IPS-NIHi7 (cell line): ENCODE data around the gene PPWD1.

ENCODE experiments used
- DNase-seq: peaks from one replicate; pipeline ENCODE4 v3.0.0; 2012; ENCODE audit warnings: mixed read lengths; ENCODE audit errors: extremely low spot score

Gene PPWD1

DNA sequence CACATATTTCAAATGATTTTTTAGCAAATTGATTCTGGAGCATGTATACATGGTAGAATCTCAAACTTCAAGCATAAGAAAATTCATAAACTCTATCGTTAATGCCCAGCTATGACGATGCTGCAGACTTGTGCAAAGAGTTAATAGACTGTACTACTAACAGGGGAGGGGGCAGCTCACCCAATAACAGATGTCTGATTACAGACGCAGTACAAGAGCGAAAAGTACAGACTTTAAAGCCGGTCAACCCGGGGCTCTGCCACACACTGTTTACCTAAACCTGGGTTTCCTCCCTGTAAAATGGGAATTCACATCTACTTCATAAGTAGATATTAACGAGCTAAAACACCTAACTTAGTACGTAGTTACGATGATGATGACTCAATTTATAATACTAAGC is 60.4 kb downstream of the PPWD1 start:
- no peak for DNase-seq

DNA sequence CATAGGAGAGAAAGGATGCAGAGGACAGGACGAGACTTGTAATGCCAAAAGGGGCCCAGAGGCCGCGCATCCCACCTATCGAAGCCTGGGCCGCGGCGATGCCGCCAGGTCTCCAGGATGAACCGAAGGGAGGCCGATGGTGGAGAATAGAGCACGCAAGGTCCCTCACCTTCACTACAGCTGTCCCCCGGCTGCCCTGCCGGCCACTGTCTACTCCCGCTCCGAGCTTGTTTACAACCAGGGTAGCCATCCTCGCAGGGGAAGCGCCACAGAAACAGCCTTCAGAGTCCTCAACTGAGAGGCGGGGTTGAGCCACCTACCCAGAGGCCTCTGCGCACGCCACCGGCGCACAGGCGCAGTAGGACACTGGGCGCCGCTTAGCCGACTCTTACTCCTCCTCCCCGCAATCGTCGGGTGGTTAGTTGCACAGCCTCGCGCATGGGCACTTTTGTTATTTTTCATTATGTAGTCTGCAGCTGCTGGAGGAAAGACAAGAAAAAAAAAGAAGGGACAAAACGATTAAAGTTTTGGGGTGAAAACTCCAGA is 61.0 kb downstream of the PPWD1 start, which contains the start of gene TRIM23:
Gene TRIM23 (minus strand): TSS at position 309 of the 546 bp plus-strand sequence. CDS start 59 bp downstream, at position 250.
- DNase-seq: peak; percentile 90

DNA sequence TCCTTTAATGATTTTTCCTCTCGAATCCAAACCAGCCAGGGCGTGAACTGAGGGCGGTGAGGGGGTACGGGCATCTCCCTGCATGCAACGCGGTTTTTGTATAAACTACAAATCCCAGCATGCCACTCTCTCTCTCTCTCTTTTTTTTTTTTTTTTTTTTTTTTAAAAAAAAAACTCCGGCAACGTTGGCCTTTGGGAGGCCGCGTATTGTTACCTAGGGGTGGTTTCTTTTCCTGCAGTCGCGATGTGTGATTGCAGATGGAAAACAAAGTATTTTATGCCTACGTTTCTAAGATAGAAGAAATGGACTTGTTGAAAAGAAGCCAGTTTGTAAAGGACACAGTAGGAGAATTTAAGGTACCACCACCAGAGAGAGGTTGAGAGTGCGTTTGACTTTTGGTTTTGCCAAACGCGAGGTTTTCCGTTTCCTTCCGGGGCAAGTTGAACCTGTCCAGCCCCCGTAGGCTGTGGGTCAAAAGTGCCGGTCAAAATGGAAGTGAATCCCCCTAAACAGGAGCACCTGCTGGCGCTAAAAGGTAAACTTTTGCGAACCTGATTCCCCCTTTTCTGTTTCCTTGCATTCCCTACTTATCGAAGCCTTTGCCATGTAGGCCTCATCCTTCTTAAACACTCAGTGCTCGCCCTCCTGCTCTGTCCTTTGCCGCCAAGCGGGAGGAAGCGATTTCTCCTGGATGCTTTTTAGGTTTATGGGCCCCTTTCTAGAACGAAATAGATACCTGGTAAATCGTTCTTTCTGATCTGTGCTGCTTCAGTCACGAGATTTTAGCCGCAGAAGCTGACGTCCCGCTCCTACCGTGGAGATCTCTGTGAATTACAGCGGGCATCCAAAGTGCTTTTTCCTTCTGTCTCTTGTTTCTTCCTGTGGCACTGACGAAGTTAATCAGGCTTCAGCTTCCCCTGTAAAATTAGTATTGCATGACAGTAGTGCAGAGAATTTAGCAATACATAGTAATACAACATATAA is 61.8 kb downstream of the PPWD1 start, which contains the start of the genes SHLD3 and TRAPPC13:
Gene SHLD3 (plus strand): TSS at position 457 of the 985 bp plus-strand sequence. CDS start 4,561 bp downstream, outside the sequence.
Gene TRAPPC13 (plus strand): TSS at position 457 of the 985 bp plus-strand sequence. CDS start 34 bp downstream, at position 491.
- peak; percentile 70 for DNase-seq

DNA sequence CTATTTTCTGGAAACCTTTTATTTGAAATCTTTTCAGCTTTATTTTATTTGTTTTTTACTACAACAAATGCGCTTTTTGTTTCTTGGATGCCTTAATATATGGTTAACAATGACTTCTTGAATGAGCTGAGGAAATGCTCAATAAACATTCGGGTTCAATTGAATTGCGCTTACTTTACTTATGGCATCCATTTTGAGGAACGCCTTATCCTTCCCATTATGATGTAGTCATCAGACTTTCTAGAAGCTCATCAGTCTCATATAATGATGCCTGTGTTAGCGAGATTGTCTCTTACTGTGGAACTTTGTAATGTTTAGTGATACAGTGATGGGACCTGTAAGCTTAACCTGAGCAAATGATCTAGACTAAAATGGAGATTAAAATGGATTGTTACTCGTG is 62.6 kb downstream of the PPWD1 start:
- no peak for DNase-seq

DNA sequence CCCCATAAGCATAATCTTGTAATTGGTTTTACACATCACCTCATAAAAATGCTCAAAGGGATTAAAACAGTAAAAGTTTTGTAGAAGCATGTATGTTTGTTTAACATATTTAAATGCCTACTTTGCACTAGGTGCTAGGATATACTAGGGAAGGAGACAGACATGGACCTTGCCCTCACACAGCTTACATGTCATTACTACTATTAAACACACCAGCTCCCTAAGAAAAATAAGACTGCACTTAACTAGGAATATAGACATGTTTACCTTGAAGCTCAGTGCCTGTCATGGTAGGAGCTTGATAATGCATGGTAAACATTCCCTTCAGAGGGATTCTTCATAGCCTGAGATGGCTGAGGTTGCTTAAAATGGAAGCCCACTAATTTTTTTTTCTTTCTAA is 67.9 kb downstream of the PPWD1 start:
- DNase-seq: no peak
